ENCODE measurements around the gene RUNX1.

DNA sequence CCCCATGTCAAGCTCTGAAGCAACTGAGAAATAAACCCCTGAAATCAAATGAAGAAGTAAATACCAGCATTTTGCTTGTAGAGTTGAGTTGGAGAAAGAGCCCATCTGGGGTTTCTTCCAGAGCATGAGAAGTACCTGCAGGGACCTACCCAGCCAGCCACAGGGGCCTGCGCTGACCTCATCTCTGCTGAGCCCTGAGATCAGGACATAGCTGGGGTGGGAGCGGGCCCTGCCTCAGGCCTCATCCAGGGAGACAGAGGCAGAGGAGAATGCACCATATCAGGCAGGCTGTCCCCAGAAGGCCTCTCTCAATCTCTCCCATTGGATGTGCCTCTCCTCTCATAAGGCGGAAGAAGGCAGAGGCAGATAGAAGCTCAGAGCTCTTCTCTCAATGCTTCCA lies 27.6 kb downstream of the RUNX1 start:
- no peak for TF ChIP-seq POLR2A (IDR thresholded peaks at IDR 0.05)
- TF ChIP-seq, protein P1, sequence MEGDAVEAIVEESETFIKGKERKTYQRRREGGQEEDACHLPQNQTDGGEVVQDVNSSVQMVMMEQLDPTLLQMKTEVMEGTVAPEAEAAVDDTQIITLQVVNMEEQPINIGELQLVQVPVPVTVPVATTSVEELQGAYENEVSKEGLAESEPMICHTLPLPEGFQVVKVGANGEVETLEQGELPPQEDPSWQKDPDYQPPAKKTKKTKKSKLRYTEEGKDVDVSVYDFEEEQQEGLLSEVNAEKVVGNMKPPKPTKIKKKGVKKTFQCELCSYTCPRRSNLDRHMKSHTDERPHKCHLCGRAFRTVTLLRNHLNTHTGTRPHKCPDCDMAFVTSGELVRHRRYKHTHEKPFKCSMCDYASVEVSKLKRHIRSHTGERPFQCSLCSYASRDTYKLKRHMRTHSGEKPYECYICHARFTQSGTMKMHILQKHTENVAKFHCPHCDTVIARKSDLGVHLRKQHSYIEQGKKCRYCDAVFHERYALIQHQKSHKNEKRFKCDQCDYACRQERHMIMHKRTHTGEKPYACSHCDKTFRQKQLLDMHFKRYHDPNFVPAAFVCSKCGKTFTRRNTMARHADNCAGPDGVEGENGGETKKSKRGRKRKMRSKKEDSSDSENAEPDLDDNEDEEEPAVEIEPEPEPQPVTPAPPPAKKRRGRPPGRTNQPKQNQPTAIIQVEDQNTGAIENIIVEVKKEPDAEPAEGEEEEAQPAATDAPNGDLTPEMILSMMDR (IDR thresholded peaks at IDR 0.05), result no peak

Measured in right lobe of liver (tissue), 4 donors.